GM23338 (cell line): ENCODE data around the gene CAMTA1. TPM values are rescaled to one million over a fixed set of nuclear protein-coding genes. Genes with fewer than 3 reads are reported as not detected.

Experiments
- ATAC-seq: fragments of 200-7000 bp; cut with Tn5 transposase; 3 replicates; pipeline ENCODE4 v1.9.1; 2020
- DNase-seq: peaks from one replicate; pipeline ENCODE4 v3.0.0-alpha.2; 2015; ENCODE audit warnings: low spot score
- H2AFZ ChIP-seq: fragments of 200-600 bp; sonication (generic); 2 replicates; pipeline ENCODE4 v1.8.0; 2016; ENCODE audit warnings: antibody characterized with exemption, mild to moderate bottlenecking, moderate library complexity
- H3F3A ChIP-seq: fragments of 200-600 bp; sonication (generic); replicated peaks from 2 replicates; pipeline ENCODE4 v1.8.0; 2017; ENCODE audit warnings: antibody characterized with exemption, mixed run types, low read depth
- H3K27ac ChIP-seq: fragments of 200-600 bp; sonication (generic); 2 replicates; pipeline ENCODE4 v1.6.1; 2016; ENCODE audit warnings: low read depth
- H3K27me3 ChIP-seq: fragments of 200-600 bp; sonication (generic); 2 replicates; pipeline ENCODE4 v1.8.0; 2016; ENCODE audit warnings: mild to moderate bottlenecking, mixed run types, moderate library complexity; ENCODE audit not compliant: insufficient read depth
- H3K36me3 ChIP-seq: fragments of 200-600 bp; sonication (generic); 2 replicates; pipeline ENCODE4 v1.8.0; 2016; ENCODE audit warnings: mild to moderate bottlenecking; ENCODE audit not compliant: insufficient read depth
- H3K4me1 ChIP-seq: fragments of 200-600 bp; sonication (generic); 2 replicates; pipeline ENCODE4 v1.8.0; 2016; ENCODE audit warnings: mild to moderate bottlenecking, moderate library complexity; ENCODE audit not compliant: insufficient read depth
- H3K4me2 ChIP-seq: fragments of 200-600 bp; sonication (generic); 2 replicates; pipeline ENCODE4 v1.7.1; 2017; ENCODE audit warnings: mixed run types
- H3K4me3 ChIP-seq: fragments of 200-600 bp; sonication (generic); 2 replicates; pipeline ENCODE4 v1.6.1; 2016; ENCODE audit warnings: mixed run types
- H3K79me2 ChIP-seq: fragments of 200-600 bp; sonication (generic); replicated peaks from 2 replicates; pipeline ENCODE4 v1.8.0; 2017; ENCODE audit warnings: mild to moderate bottlenecking; ENCODE audit not compliant: insufficient read depth
- H3K9me2 ChIP-seq: fragments of 200-600 bp; sonication (generic); 2 replicates; pipeline ENCODE4 v1.8.0; 2017; ENCODE audit not compliant: insufficient read depth
- H4K20me1 ChIP-seq: fragments of 200-600 bp; sonication (generic); replicated peaks from 2 replicates; pipeline ENCODE4 v1.8.0; 2017; ENCODE audit warnings: mild to moderate bottlenecking; ENCODE audit not compliant: insufficient read depth
- H3K27ac Mint-ChIP-seq: 2 replicates; pipeline ENCODE4 v1.8.0; 2020; ENCODE audit warnings: inconsistent platforms, mild to moderate bottlenecking, moderate library complexity, mixed read lengths
- H3K27me3 Mint-ChIP-seq: 3 replicates; pipeline ENCODE4 v1.8.0; 2022; ENCODE audit warnings: low read depth, mild to moderate bottlenecking, moderate library complexity, mixed read lengths, inconsistent platforms; ENCODE audit not compliant: insufficient read depth, poor library complexity
- H3K36me3 Mint-ChIP-seq: 3 replicates; pipeline ENCODE4 v1.8.0; 2021; ENCODE audit warnings: low read depth, mild to moderate bottlenecking, inconsistent platforms, moderate library complexity, mixed read lengths
- H3K4me1 Mint-ChIP-seq: 3 replicates; pipeline ENCODE4 v1.8.0; 2020; ENCODE audit warnings: mild to moderate bottlenecking, inconsistent platforms, mixed read lengths
- H3K4me3 Mint-ChIP-seq: 3 replicates; pipeline ENCODE4 v1.8.0; 2021; ENCODE audit warnings: moderate library complexity, mild to moderate bottlenecking, inconsistent platforms, mixed read lengths
- H3K9me3 Mint-ChIP-seq: 3 replicates; pipeline ENCODE4 v1.8.0; 2020; ENCODE audit warnings: moderate library complexity, mild to moderate bottlenecking, inconsistent platforms, mixed read lengths
- CREB1 ChIP-seq: fragments of 250-450 bp; sonication (Bioruptor Pico); IDR thresholded peaks from 2 replicates; pipeline ENCODE4 v1.5.0; 2020; ENCODE audit warnings: low read depth, mild to moderate bottlenecking, moderate library complexity
- EZH2 ChIP-seq: fragments of 200-600 bp; sonication (generic); IDR thresholded peaks from one replicate; pipeline ENCODE4 v1.8.0; 2017; ENCODE audit warnings: antibody characterized with exemption, mild to moderate bottlenecking, low read depth; ENCODE audit not compliant: unreplicated experiment
- EZH2phosphoT487 ChIP-seq: fragments of 200-600 bp; sonication (generic); IDR thresholded peaks from one replicate; pipeline ENCODE4 v1.8.1; 2018; ENCODE audit warnings: antibody characterized with exemption; ENCODE audit not compliant: unreplicated experiment
- JUNB ChIP-seq: IDR thresholded peaks from one replicate; pipeline ENCODE4 v1.6.1; 2016; ENCODE audit warnings: antibody characterized with exemption; ENCODE audit not compliant: unreplicated experiment
- NANOG ChIP-seq: IDR thresholded peaks from 2 replicates; pipeline ENCODE4 v1.6.1; 2016; ENCODE audit warnings: antibody characterized with exemption, borderline replicate concordance
- POLR2AphosphoS5 ChIP-seq: IDR thresholded peaks from 2 replicates; pipeline ENCODE4 v1.6.1; 2016; ENCODE audit warnings: antibody characterized with exemption, low read depth
- STAT1 ChIP-seq: IDR thresholded peaks from one replicate; pipeline ENCODE4 v1.6.1; 2016; ENCODE audit warnings: antibody characterized with exemption; ENCODE audit not compliant: unreplicated experiment
- ZNF114 ChIP-seq: fragments of 250-450 bp; sonication (Bioruptor Pico); IDR thresholded peaks from 2 replicates; pipeline ENCODE4 v1.5.0; 2020; ENCODE audit warnings: mild to moderate bottlenecking, moderate library complexity
- ZNF331 ChIP-seq: fragments of 250-450 bp; sonication (Bioruptor Pico); IDR thresholded peaks from 2 replicates; pipeline ENCODE4 v1.5.0; 2020; ENCODE audit warnings: low read depth, mild to moderate bottlenecking, moderate library complexity
- polyA plus RNA-seq: library from polyadenylated mRNA; unstranded; fragments of >200 nt; fragmentation: Nextera tagmentation; extraction: Ambion mirVana; gene quantifications from 2 replicates; pipeline ENCODE4 v1.2.1, GENCODE V29; 2016
- total RNA-seq: library from RNA; depleted of rRNA; stranded (reverse); fragments of >200 nt; shearing (Covaris generic); gene quantifications from 2 replicates; pipeline ENCODE4 v1.2.3, GENCODE V29; 2014
- TF ChIP-seq, protein P1 (sequence below): IDR thresholded peaks from one replicate; pipeline ENCODE4 v1.6.1; 2018; ENCODE audit warnings: antibody characterized with exemption; ENCODE audit not compliant: unreplicated experiment
- TF ChIP-seq, protein P2 (sequence below), 2 experiments: fragments of 200-600 bp in 1 of 2; sonication (generic) in 1 of 2; conservative IDR thresholded peaks; 2 replicates each; pipeline versions ENCODE4 v1.5.1 to v1.6.1; 2016 to 2017; ENCODE audit warnings: antibody characterized with exemption in 2 of 2, low read depth in 2 of 2, mild to moderate bottlenecking in 2 of 2, moderate library complexity in 1 of 2
- TF ChIP-seq, protein P3 (sequence below): IDR thresholded peaks from 2 replicates; pipeline ENCODE4 v1.6.1; 2016; ENCODE audit warnings: antibody characterized with exemption
- TF ChIP-seq, protein P4 (sequence below): fragments of 250-450 bp; sonication (Bioruptor Pico); IDR thresholded peaks from 2 replicates; pipeline ENCODE4 v1.5.0; 2020; ENCODE audit warnings: mild to moderate bottlenecking, moderate library complexity

The CAMTA1 gene
- total and polyA plus RNA-seq, 2 experiments from 2014 or later, result 115 to 519 TPM

DNA sequence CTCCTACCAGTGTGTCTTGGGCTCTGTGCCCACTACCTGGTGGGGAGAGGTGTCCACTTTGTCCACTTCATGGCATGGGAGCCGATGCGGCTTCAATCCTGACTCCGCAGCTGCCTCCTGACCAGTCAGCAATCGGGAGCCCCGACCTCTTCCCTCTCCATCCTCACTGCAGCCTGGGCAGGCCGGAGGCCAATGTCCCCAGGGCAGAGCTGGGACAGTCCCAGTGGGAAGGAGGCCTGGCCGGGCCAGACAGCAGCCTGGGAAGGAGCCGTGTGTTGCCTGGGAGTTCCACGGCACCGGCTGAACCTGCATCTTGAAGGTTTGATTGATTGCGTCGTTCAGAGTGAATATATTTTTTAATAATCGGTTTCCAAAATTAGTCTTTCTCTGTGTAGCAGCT is 654.9 kb downstream of the CAMTA1 start:
- ATAC-seq (no peak), DNase-seq (no peak)
- Histone ChIP-seq H3K4me1 (no peaks in the 10 kb centered on the region), H3K4me2 (no peak overlapping the region), H3K79me2 (no peaks in the 10 kb centered on the region), H3K27ac (no peak overlapping the region), H3K27me3 (no peaks in the 10 kb centered on the region), H3F3A (no peaks in the 10 kb centered on the region), H3K36me3 (no peaks in the 10 kb centered on the region), H2AFZ (no peak overlapping the region), H3K4me3 (no peak overlapping the region), H4K20me1 (no peaks in the 10 kb centered on the region), H3K9me2 (no peaks in the 10 kb centered on the region)
- no peak overlapping the region for H3K4me3 Mint-ChIP-seq
- no peaks in the 10 kb centered on the region for H3K9me3 Mint-ChIP-seq
- no peaks in the 10 kb centered on the region for H3K4me1 Mint-ChIP-seq
- no peak overlapping the region for H3K27ac Mint-ChIP-seq
- H3K36me3 Mint-ChIP-seq, result no peaks in the 10 kb centered on the region; the same call in 2 of the 3 replicates
- peaks cover 2% of the 10 kb centered on the region for H3K27me3 Mint-ChIP-seq
- TF ChIP-seq EZH2, result no peak
- no peak for TF ChIP-seq NANOG
- TF ChIP-seq JUNB, result no peak
- TF ChIP-seq STAT1, result no peak
- no peak for TF ChIP-seq ZNF331 (CRISPR knock-in tag)
- TF ChIP-seq, protein P1, sequence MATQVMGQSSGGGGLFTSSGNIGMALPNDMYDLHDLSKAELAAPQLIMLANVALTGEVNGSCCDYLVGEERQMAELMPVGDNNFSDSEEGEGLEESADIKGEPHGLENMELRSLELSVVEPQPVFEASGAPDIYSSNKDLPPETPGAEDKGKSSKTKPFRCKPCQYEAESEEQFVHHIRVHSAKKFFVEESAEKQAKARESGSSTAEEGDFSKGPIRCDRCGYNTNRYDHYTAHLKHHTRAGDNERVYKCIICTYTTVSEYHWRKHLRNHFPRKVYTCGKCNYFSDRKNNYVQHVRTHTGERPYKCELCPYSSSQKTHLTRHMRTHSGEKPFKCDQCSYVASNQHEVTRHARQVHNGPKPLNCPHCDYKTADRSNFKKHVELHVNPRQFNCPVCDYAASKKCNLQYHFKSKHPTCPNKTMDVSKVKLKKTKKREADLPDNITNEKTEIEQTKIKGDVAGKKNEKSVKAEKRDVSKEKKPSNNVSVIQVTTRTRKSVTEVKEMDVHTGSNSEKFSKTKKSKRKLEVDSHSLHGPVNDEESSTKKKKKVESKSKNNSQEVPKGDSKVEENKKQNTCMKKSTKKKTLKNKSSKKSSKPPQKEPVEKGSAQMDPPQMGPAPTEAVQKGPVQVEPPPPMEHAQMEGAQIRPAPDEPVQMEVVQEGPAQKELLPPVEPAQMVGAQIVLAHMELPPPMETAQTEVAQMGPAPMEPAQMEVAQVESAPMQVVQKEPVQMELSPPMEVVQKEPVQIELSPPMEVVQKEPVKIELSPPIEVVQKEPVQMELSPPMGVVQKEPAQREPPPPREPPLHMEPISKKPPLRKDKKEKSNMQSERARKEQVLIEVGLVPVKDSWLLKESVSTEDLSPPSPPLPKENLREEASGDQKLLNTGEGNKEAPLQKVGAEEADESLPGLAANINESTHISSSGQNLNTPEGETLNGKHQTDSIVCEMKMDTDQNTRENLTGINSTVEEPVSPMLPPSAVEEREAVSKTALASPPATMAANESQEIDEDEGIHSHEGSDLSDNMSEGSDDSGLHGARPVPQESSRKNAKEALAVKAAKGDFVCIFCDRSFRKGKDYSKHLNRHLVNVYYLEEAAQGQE, result no peak
- no peak for TF ChIP-seq CREB1 (CRISPR knock-in tag)
- TF ChIP-seq ZNF114 (CRISPR knock-in tag), result no peak
- TF ChIP-seq, protein P2, sequence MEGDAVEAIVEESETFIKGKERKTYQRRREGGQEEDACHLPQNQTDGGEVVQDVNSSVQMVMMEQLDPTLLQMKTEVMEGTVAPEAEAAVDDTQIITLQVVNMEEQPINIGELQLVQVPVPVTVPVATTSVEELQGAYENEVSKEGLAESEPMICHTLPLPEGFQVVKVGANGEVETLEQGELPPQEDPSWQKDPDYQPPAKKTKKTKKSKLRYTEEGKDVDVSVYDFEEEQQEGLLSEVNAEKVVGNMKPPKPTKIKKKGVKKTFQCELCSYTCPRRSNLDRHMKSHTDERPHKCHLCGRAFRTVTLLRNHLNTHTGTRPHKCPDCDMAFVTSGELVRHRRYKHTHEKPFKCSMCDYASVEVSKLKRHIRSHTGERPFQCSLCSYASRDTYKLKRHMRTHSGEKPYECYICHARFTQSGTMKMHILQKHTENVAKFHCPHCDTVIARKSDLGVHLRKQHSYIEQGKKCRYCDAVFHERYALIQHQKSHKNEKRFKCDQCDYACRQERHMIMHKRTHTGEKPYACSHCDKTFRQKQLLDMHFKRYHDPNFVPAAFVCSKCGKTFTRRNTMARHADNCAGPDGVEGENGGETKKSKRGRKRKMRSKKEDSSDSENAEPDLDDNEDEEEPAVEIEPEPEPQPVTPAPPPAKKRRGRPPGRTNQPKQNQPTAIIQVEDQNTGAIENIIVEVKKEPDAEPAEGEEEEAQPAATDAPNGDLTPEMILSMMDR (conservative IDR thresholded peaks at IDR 0.05; ENCODE audit: low read depth in 2 of 2), result no peak
- TF ChIP-seq, protein P3, sequence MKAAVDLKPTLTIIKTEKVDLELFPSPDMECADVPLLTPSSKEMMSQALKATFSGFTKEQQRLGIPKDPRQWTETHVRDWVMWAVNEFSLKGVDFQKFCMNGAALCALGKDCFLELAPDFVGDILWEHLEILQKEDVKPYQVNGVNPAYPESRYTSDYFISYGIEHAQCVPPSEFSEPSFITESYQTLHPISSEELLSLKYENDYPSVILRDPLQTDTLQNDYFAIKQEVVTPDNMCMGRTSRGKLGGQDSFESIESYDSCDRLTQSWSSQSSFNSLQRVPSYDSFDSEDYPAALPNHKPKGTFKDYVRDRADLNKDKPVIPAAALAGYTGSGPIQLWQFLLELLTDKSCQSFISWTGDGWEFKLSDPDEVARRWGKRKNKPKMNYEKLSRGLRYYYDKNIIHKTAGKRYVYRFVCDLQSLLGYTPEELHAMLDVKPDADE, result no peak
- no peak for TF ChIP-seq EZH2phosphoT487
- TF ChIP-seq, protein P4, sequence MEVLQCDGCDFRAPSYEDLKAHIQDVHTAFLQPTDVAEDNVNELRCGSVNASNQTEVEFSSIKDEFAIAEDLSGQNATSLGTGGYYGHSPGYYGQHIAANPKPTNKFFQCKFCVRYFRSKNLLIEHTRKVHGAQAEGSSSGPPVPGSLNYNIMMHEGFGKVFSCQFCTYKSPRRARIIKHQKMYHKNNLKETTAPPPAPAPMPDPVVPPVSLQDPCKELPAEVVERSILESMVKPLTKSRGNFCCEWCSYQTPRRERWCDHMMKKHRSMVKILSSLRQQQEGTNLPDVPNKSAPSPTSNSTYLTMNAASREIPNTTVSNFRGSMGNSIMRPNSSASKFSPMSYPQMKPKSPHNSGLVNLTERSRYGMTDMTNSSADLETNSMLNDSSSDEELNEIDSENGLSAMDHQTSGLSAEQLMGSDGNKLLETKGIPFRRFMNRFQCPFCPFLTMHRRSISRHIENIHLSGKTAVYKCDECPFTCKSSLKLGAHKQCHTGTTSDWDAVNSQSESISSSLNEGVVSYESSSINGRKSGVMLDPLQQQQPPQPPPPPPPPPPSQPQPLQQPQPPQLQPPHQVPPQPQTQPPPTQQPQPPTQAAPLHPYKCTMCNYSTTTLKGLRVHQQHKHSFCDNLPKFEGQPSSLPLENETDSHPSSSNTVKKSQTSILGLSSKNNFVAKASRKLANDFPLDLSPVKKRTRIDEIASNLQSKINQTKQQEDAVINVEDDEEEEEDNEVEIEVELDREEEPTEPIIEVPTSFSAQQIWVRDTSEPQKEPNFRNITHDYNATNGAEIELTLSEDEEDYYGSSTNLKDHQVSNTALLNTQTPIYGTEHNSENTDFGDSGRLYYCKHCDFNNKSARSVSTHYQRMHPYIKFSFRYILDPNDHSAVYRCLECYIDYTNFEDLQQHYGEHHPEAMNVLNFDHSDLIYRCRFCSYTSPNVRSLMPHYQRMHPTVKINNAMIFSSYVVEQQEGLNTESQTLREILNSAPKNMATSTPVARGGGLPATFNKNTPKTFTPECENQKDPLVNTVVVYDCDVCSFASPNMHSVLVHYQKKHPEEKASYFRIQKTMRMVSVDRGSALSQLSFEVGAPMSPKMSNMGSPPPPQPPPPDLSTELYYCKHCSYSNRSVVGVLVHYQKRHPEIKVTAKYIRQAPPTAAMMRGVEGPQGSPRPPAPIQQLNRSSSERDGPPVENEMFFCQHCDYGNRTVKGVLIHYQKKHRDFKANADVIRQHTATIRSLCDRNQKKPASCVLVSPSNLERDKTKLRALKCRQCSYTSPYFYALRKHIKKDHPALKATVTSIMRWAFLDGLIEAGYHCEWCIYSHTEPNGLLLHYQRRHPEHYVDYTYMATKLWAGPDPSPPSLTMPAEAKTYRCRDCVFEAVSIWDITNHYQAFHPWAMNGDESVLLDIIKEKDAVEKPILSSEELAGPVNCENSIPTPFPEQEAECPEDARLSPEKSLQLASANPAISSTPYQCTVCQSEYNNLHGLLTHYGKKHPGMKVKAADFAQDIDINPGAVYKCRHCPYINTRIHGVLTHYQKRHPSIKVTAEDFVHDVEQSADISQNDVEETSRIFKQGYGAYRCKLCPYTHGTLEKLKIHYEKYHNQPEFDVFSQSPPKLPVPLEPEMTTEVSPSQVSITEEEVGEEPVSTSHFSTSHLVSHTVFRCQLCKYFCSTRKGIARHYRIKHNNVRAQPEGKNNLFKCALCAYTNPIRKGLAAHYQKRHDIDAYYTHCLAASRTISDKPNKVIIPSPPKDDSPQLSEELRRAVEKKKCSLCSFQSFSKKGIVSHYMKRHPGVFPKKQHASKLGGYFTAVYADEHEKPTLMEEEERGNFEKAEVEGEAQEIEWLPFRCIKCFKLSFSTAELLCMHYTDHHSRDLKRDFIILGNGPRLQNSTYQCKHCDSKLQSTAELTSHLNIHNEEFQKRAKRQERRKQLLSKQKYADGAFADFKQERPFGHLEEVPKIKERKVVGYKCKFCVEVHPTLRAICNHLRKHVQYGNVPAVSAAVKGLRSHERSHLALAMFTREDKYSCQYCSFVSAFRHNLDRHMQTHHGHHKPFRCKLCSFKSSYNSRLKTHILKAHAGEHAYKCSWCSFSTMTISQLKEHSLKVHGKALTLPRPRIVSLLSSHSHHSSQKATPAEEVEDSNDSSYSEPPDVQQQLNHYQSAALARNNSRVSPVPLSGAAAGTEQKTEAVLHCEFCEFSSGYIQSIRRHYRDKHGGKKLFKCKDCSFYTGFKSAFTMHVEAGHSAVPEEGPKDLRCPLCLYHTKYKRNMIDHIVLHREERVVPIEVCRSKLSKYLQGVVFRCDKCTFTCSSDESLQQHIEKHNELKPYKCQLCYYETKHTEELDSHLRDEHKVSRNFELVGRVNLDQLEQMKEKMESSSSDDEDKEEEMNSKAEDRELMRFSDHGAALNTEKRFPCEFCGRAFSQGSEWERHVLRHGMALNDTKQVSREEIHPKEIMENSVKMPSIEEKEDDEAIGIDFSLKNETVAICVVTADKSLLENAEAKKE, result no peak
- no peak for TF ChIP-seq POLR2AphosphoS5
